GDM1 (cell line): ENCODE results near the gene SPAG7.

ENCODE experiments used
- DNase-seq: peaks from one replicate; lab custom pipeline; 2025; lab: John Stamatoyannopoulos, UW

The SPAG7 gene

GRCh38 chr17:4974115-4974670 lies 6.6 kb upstream of the SPAG7 start:
- no peak for DNase-seq

- DNase-seq: no peak
These were observed 5.9 kb upstream of the SPAG7 start for GRCh38 chr17:4973256-4974114.

GRCh38 chr17:4972752-4973151 lies 5.1 kb upstream of the SPAG7 start:
- no peak for DNase-seq

- no peak for DNase-seq
These were observed 4.7 kb upstream of the SPAG7 start for GRCh38 chr17:4972322-4972721.

GRCh38 chr17:4971826-4972225 lies 4.2 kb upstream of the SPAG7 start:
- no peak for DNase-seq

GRCh38 chr17:4970273-4970672 lies 2.7 kb upstream of the SPAG7 start:
- DNase-seq: no peak

- no peak for DNase-seq
These were observed 2.0 kb upstream of the SPAG7 start for GRCh38 chr17:4969551-4970173.

GRCh38 chr17:4969047-4969550 lies 1.5 kb upstream of the SPAG7 start:
- DNase-seq: no peak

GRCh38 chr17:4968486-4969046 lies 949 bp upstream of the SPAG7 start:
- DNase-seq: no peak

- DNase-seq: peak; percentile 99
These were observed 626 bp downstream of the SPAG7 start for GRCh38 chr17:4966844-4967538.

- no peak for DNase-seq
These were observed 2.2 kb downstream of the SPAG7 start for GRCh38 chr17:4965311-4965986.

GRCh38 chr17:4960279-4960922 lies 7.2 kb downstream of the SPAG7 start:
- DNase-seq: no peak

- no peak for DNase-seq
These were observed 8.2 kb downstream of the SPAG7 start for GRCh38 chr17:4959261-4959965.

- DNase-seq: no peak
These were observed 9.5 kb downstream of the SPAG7 start for GRCh38 chr17:4958102-4958501.

GRCh38 chr17:4956493-4957061 lies 11.0 kb downstream of the SPAG7 start:
- DNase-seq: no peak

GRCh38 chr17:4955091-4955490 lies 12.5 kb downstream of the SPAG7 start:
- DNase-seq: no peak

- no peak for DNase-seq
These were observed 14.1 kb downstream of the SPAG7 start for GRCh38 chr17:4953451-4953961.

- DNase-seq: no peak
These were observed 16.1 kb downstream of the SPAG7 start for GRCh38 chr17:4951486-4951885.

- DNase-seq: no peak
These were observed 16.8 kb downstream of the SPAG7 start, which contains the start of gene ENO3 for GRCh38 chr17:4950746-4951204. TSS of gene ENO3 (plus strand) at chr17:4951119. CDS start at chr17:4951830, 711 bp downstream.
